ENCODE data around the gene CEP72.
A peak's percentile ranks its signal among the peaks of the same experiment; 100 is the strongest.
"Not testable (repeated sequence)": the region's sequence is repeated elsewhere in the genome, so short reads cannot be mapped to it uniquely, and the experiment has no call there.

CEP72 gene

DNA sequence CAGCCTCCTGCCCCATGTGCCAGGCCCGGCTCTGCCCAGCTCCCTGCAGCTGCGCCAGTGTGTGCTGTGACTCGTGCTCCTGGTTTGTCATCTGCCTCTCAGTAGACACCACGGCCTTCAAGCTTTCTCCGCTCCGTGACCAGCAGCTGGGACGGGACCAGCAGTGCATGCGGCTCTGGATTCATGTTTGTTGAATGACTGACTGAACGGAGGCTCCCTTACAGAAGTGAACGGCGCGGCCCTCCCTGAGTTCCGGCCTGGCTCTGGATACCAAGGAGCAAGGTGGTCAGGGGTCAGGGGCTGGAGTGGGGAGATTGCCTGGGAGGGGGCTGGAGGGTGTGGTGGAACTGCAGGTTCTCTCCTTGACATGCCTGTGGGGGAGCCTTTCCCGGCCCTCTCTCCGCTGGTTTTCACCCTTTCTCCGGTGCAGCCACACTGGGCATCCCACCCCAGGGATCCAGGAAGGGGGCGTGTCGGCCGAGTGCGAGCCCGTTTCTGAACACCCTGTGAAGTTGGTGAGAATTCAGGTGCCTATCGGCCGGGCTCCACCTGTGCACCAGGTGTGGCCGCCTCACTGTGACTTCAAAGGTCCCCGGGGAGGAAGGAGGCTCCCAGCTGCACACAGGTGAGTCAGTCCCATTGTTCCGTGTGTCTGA, 11.1 kb upstream of the CEP72 start:
- no peak for DNase-seq (ENCODE audit: low spot score)

DNA sequence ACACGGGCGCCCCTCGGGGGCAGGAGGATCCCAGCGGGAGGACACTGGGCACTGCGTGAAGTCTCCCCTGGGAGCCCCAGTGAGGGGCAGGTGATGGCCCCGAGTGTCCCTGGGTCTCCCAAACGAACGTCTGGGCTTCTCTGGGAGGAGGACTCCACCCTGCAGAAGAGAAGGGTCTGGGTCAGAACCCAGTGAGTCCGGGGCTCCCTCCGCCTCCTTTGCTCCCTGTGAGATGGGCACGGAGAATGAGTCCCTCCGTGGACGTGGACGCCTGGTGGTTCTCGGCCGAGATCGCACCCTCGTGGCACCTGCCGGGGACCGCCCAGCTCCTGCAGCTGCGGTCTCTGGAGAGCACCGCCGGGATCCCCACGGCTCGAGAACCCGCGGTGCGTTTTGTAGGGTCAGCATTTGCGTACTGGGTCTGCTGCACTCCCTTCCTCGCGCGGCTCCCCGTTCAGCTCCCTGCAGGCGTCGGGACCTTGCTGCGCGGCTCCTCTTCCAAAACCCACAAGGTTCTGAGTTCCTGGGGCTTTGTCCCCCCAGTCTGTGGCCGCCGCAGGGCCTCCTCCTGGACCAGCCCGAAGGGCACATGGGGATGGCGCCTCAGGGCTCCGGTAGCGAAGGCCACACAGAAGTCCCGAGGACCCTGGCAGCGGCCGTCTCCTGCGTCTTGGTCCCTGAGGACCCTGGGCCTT, 10.2 kb upstream of the CEP72 start:
- no peak for DNase-seq (ENCODE audit: low spot score)

DNA sequence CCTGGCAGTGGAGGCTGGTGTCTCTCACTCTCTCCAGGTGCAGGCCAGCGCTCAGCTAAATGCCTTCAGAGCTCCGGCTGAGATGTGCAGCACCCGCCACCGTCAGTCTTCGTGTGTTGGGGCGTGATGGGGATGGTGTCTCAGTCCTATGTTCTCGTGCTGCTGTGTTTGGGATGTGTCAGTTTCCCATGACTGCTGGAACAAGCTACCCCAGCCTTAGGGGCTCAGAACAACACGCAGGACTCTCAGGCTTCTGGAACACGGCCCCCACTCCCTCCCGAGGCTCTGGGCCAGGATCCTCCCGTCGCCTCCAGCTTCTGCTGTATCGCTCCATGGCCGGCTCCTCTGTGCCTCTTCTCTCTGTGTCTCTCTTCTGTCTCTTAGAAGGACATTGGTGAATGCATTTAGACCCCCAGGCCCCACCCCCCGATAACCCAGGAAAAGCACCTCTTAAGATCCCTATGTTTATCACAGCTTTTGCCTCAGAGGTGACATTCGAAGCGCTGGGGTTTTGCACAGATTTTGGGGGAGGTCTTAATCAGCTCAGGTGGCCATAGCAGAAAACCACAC, 9.6 kb upstream of the CEP72 start:
- DNase-seq (ENCODE audit: low spot score) = no peak

DNA sequence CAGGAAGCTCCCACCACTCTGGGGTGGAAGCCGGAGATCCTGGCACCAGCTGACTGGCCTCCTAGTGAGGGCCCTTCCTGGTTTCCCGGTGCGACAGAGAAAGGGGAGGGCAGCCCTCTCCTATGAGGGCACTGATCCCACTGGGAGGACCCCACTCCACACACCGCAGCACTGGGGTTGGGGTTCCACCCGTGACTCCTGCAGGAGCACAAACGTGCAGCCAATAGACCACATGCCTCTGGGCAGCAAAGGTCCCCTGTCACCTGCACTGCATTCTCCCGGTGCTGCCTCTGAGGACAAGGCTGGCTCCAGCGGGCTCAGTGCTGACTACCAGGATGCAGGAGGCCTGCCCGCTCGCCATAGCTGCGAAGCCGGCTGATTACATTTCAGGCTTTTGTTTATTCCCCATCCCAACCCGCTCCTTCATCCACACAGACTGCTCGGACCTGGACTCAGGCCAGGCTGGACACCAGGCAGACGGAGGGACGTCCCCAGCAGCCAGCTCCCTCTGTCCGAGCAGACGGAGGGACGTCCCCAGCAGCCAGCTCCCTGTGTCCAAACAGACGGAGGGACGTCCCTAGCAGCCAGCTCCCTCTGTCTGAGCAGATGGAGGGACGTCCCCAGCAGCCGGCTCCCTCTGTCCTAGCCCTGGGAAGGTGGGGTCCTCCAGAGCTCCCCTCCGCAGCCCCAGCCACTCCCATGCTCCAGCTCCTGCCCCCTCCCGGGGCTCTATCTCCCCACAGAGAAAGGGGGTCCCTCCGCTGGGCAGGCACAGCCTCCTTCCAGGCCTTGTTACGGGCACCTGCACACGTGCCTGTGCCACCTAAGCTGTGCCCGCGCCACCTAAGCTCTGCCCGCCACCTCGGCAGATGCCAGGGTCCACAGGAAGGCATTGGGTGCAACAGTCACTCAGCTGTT, 8.8 kb upstream of the CEP72 start:
- no peak for DNase-seq (ENCODE audit: low spot score)

DNA sequence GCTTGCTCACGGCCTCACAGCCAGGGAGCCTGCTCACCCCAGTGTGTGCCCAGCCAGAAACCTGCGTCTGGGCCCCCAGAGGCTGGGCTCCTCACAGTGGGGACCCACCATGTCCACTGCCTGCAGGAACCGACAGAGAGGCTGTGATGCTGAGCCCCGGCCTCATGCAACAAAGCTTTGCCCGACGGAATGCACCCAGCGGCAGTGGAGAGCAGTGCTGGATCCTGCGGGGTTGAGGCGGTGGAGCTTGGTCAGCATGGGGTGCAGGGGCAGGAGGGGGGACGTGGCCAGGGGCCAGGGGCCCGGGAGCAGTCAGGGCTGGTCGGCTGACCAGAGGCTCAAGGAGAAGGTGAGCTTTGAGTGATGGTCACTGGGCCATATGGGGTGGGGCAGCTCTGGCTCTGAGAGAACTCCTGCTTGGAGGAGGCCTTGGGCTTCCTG, 7.7 kb upstream of the CEP72 start:
- no peak for DNase-seq (ENCODE audit: low spot score)

DNA sequence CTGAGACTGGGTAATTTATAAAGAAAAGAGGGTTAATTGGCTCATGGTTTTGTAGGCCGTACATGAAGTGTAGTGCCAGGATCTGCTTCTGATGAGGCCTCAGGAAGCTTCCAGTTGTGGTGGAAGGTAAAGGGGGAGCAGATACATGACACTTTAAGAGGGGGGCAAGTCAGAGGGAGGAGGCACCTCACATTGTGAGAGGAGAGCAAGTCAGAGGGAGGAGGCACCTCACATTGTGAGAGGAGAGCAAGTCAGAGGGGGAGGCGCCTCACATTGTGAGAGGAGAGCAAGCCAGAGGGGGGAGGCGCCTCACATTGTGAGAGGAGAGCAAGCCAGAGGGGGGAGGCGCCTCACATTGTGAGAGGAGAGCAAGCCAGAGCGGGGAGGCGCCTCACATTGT, 7.0 kb upstream of the CEP72 start:
- DNase-seq (ENCODE audit: low spot score) = not testable (repeated sequence)

DNA sequence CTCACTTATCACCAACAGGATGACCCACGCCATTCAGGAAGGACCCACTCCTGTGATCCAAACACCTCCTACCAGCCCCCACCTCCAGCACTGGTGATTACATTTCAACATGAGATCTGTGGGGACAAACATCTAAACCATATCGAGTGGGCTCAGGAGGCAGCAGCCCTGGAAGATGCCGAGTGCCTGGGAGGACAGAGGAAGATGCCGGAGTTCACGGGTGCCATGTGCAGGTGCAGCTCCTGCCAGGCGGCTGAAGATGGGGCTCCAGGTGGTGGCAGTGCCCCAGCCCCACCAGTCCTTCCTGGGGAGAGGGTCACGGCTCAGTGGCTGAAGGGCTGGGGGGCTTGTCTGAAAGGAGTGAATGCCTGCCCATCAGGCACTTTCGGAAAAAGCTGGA, 6.1 kb upstream of the CEP72 start:
- DNase-seq (ENCODE audit: low spot score) = no peak

DNA sequence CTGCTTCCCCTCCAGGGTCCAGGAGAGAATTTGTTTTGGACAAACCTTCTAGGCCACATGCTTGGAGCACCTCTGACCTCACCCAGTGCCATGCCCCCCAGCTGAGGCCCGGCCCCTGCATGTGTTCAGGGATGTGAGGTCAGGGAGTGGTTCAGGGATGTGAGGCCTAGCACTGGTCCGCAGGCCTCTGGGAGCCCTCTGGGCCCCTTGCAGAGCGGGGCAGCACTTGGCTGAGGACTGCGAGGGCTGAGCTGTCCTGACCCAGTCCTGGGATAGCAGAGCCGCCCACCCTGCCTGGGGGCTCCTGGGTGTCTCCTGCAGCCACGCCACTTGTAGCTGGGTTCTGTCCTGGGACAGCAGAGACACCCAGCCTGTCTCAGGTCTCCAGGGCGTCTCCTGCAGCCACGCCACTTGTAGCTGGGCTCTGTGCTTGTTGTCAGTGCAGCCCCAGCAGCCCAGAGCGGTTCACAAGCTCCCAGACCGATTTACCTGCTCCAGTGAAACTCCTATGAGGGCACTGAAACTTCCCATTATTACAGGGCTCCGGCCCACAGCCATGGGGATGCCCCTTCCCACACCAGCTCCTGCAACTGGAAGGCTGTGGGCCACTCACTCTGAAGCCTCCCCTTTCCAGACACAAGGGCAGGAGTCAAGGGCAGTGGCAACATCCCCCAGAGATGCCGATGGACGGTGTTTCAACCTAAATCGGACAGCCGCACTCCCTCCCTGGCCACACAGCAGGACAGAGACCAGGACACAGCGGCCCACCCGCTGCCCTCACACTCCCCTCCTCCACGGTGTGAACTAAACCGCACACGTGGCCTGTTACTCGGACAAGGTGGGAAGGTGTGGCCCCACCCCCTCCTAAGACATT, 5.4 kb upstream of the CEP72 start:
- no peak for DNase-seq (ENCODE audit: low spot score)

DNA sequence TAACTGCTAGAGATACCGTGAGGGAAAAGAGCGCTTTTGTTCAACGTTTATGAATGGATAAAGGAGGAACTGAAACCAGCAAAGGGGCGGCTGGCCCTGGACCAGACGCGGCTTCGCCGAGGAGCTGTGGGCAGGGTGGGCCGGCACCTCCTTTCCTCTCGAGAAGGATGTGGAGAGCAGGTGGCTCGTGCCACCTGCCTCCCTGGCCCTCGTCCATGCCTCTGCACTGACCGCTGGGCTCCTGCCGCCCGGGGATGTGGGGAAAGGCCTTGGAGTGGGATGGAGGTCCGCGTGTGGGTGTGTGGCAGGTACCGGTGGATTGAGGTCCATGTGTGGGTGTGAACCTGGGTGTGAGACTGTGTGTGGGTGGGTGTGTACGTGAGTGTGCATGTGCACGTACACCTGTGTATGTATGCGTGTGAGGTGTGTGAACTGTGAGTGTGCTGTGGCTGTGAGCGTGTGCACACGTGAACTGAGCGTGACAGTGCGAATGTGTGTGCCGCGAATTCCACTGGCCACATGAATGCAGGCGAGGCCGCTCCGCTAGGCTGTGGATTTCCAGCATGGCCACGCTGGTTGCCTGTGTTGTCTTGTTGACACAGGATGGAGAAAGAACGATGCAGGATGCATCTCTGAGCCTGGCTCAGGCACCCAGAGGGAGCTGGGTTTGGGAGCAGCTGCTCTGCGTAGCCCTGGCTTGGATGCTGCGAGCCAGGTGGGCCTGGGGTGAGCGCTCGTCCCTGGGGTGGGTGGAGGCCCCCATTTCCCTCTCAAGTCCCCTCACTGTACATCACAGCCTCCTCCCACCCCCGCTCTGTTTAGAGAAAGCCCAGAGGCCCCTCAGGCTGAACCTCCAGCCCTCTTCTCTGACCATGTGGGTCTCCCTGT, 4.4 kb upstream of the CEP72 start:
- peak; percentile 20 for DNase-seq (ENCODE audit: low spot score)

DNA sequence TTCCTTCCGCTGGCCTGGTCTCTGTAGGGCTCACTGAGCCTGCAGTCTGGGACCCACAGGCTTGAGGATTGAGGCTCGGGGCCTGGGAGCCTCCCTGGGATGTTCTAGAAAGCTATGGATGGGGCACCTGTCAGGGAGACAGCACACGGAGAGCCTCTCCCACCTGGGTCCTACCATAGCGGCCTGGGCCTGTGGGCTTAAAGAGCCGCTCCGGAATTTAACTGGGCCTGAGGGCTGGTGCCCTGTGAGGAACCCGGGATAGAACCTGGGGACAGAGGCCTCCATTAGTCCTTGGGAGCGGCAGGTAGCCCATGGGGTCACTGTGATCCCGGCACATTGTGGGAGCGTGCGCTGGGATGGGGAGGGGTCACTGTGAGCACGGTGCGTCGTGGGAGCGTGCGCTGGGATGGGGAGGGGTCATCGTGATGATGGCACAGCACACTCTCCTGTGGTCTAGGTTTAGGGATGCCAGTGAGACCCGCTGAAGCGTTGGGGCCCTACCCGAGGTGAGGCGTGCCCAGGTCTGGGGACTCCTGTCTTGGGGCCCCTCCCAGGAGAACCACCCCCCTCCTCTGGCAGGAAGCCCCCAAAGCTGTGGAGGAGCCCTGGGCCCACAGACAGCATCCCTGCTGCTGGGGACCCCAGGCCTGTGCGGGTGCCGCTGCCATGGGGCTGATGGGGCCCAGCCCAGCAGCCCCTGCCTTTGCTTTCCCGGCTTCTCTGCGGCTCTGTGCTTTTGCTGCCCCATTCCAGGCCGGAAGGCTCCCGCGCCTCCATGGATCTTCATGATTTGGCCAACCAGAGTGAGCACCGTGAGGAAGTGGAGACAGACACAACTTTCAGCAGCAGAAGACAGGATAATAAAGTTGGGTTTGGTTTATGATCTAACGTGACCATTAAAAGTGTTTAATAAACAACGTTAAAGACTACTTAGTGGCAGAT, 3.4 kb upstream of the CEP72 start:
- DNase-seq (ENCODE audit: low spot score) = no peak

DNA sequence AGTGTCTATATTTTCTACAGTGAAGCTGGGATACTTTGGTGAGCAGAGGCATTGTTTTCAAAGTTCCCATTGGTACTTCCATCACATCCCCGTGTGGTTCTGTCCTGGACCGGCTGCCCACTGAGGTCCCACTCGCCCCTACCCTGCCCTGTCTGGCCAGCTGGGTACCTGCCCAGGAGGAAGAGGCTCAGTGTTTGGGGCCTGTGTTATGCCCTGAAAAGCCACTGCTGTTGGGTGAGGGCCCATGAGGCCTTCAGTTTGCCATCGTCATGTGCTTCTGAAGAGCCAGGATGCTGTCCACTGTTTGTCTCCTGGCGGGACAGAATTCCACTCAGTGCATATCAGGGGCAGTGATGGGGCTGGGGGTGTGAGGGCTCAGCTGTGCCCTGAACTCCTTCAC, 2.6 kb upstream of the CEP72 start:
- DNase-seq (ENCODE audit: low spot score) = no peak

DNA sequence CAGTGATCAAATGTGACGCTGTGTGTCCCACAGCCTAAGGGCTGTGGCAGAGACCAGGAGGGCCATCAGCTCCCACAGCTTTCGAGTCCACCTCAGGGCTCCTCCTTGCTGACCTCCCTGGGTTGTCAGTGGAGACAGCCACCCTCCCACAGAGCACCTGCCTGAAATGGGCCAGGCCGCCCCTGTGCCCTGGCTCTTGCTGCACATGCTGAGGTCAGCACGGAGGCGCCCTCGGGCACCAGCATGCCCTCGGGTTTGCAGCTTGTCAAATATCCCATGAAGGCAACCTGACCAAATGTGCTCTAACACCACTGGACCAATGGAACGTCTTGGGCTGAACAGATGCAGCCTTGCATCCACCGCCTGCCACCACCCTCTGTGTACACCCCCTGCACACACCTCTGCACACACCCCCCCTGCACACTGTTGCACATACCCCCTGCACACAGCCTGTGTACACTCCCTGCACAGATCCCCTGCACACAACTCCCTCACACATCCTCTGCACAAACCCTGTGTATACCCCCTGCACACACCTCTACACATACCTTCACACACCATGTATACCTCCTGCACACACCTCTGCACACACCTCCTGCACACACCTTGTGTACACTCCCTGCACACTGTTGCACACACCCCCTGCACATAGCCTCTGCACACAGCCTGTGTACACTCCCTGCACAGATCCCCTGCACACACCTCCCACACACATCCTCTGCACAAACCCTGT, 2.0 kb upstream of the CEP72 start:
- no peak for DNase-seq (ENCODE audit: low spot score)

DNA sequence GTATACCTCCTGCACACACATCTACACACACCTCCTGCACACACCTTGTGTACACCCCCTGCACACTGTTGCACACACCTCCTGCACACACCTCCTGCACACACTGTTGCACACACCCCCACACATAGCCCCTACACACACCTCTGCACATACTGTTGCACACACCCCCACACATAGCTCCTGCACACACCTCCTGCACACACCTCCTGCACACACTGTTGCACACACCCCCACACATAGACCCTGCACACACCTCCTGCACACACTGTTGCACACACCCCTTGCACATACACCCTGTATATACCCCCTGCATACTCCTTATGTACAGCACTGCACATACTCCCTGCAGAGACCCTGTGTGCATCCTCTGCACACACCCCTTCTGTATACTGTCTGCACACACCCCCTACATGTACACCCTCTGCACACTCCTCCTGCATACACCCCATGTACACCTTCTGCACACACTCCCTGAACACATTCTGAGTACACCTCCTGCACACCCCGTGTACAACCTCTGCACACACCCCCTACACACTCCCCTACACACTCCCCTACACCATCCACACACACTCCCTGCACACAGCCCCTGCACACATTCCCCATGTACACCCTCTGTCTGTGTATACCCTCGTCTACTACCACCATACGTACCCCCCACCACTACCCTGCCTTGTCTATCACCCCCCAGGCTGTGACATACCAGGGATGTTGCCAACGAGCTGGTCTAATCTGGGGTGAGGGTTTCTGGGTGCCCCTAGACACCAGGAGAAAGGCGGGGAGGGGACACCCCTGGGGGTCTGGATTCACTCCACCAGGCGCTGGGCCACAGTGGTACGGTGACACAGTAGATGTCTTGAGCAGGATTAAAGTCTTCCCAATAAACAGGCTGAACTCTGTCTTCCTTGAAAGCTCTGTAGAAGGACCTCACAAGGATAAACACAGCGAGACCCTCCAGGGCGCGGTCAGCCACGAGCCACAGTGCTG, 1.1 kb upstream of the CEP72 start:
- DNase-seq (ENCODE audit: low spot score) = no peak

DNA sequence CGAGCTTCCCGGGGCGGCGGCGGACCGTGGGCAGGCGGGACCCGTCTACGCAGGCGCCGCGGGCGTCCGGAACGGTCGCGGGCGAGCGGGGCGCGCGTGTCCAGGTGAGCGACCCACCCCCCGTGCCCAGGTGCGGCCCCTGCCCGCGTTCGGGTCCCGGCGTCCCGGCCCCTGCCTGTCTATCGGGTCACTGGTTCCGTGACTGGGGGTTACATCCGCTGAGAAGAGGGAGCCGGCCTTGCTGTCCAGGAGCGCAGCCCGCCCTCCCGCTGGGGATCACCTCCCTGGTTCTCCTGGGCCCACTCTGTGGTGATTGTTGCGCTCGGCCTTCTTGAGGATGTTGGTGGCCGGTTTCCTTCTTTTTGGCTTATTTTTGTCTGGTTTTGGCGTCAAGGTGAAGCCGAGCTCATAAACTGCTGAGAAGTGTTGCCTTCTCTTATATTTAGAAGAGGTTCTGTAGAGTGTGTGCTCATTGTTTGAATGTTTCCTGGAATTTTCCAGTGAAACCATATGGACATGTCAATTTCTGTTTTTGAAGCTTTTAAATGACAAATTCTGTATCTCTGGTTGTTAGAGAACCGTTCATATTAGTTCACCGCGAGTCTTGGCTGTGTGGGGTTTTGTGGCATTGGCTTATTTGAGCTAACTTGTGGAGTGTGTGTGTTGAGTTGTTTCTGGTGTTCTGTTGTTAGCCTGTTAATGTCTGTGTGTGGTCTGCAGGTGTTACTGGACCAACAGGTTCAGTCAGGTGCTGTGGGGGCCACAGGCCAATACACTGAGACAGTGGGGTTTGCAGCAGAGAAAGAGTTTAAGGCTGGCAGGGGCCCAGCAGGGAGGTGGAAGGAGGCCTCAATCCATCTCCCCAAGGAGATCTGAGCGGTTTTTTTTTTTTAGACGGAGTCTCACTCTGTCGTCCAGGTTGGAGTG, 621 bp downstream of the CEP72 start:
- DNase-seq (ENCODE audit: low spot score) = no peak

DNA sequence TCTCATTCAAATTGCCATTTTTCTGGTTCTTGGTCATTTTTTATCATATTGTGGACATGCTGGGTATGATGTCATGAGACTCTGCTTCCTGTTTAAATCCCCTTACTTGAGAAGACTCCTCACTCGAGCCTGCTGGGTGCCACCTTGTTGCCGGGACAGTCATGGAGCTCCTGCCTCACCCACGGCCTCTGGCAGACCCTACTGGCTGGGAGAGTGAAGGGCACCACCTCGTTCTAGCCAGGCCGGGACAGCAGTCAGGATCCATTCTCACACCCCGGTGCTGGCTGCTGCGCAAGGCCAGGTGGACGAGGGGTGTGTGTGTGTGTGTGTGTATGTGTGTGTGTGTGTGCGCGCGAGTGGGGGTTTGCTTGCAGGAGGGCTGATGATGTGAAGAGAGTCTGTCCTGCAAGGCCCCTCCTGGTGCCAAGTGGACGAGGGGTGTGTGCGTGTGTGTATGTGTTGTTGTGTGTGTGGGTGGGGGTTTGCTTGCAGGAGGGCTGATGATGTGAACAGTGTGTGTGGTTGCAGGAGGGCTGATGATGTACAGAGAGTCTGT, 4.4 kb downstream of the CEP72 start:
- DNase-seq (ENCODE audit: low spot score) = no peak

DNA sequence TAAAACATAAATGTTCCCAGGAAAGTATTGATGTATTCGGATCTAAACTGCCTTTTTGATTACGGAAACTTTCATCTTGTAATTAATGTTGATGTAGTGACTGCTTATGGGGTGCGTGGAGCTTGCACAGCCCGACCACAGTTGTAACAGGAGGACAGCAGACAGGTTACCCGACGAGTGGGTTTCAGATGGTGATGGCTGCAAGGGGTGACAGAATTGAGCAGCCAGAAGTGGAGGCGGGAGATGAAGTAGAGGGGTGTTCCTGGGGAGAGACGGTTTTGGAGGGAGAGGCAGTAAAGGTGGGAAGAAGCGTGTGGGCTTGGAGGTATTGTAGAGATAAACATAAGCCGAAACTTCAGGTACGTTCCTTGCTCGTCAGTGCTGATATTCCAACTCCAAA, 5.8 kb downstream of the CEP72 start:
- no peak for DNase-seq (ENCODE audit: low spot score)
